Measurements from ENCODE around the gene ZNRF4.

DNA sequence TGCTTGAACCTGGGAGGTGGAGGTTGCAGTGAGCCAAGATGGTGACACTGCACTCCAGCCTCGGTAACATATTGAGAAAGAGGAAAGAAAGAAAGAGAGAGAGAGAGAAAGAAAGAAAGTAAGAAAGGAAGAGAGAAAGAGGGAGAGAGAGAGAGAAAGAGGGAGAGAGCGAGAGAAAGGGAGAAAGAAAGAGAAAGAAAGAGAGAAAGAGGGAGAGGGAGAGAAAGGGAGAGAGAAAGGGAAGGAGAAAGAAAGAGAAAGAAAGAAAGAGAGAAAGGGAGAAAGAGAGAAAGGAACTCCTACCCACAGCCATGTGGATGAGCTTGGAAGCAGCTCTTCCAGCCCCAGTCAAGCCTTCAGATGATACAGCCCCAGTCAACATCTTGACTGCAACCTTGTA, 46.7 kb downstream of the ZNRF4 start:
- TF ChIP-seq, protein P1, sequence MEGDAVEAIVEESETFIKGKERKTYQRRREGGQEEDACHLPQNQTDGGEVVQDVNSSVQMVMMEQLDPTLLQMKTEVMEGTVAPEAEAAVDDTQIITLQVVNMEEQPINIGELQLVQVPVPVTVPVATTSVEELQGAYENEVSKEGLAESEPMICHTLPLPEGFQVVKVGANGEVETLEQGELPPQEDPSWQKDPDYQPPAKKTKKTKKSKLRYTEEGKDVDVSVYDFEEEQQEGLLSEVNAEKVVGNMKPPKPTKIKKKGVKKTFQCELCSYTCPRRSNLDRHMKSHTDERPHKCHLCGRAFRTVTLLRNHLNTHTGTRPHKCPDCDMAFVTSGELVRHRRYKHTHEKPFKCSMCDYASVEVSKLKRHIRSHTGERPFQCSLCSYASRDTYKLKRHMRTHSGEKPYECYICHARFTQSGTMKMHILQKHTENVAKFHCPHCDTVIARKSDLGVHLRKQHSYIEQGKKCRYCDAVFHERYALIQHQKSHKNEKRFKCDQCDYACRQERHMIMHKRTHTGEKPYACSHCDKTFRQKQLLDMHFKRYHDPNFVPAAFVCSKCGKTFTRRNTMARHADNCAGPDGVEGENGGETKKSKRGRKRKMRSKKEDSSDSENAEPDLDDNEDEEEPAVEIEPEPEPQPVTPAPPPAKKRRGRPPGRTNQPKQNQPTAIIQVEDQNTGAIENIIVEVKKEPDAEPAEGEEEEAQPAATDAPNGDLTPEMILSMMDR (IDR thresholded peaks at IDR 0.05), result no peak
- TF ChIP-seq POLR2A (IDR thresholded peaks at IDR 0.05), result no peak
